GM18861 (cell line): Measurements from ENCODE around the gene GRM1.
A peak's percentile ranks its signal among the peaks of the same experiment; 100 is the strongest.

ENCODE experiments used
- ATAC-seq: cut with Tn5 transposase; IDR thresholded peaks from one replicate; pipeline ENCODE4 v1.9.1; 2021; ENCODE audit not compliant: unreplicated experiment

GRM1 gene

GRCh38 chr6:146361128-146361924 is 332.5 kb downstream of the GRM1 start:
- no peak for ATAC-seq

- ATAC-seq: no peak
These were observed 335.2 kb downstream of the GRM1 start for GRCh38 chr6:146363838-146364607.

GRCh38 chr6:146364816-146365594 is 336.1 kb downstream of the GRM1 start:
- ATAC-seq: no peak

GRCh38 chr6:146367061-146367460 is 338.2 kb downstream of the GRM1 start:
- no peak for ATAC-seq

GRCh38 chr6:146369866-146370265 is 341.0 kb downstream of the GRM1 start:
- ATAC-seq: no peak

- no peak for ATAC-seq
These were observed 352.6 kb downstream of the GRM1 start for GRCh38 chr6:146381486-146381885.

GRCh38 chr6:146388736-146389364 is 360.0 kb downstream of the GRM1 start:
- ATAC-seq: no peak

- ATAC-seq: peak; percentile 61
These were observed 360.9 kb downstream of the GRM1 start for GRCh38 chr6:146389740-146390139.

GRCh38 chr6:146397638-146398037 is 368.8 kb downstream of the GRM1 start:
- ATAC-seq: no peak

GRCh38 chr6:146402476-146402875 is 373.6 kb downstream of the GRM1 start:
- ATAC-seq: no peak

- no peak for ATAC-seq
These were observed 379.7 kb downstream of the GRM1 start for GRCh38 chr6:146408583-146408982.

GRCh38 chr6:146410851-146411595 is 382.2 kb downstream of the GRM1 start:
- ATAC-seq: no peak

GRCh38 chr6:146419576-146419975 is 390.7 kb downstream of the GRM1 start:
- no peak for ATAC-seq

- ATAC-seq: no peak
These were observed 391.4 kb downstream of the GRM1 start for GRCh38 chr6:146420255-146420654.

- ATAC-seq: no peak
These were observed 394.0 kb downstream of the GRM1 start for GRCh38 chr6:146422789-146423375.

GRCh38 chr6:146423452-146423851 is 394.6 kb downstream of the GRM1 start:
- ATAC-seq: no peak

GRCh38 chr6:146426516-146426915 is 397.7 kb downstream of the GRM1 start:
- no peak for ATAC-seq

GRCh38 chr6:146429831-146430230 is 401.0 kb downstream of the GRM1 start:
- ATAC-seq: no peak

- ATAC-seq: no peak
These were observed 405.2 kb downstream of the GRM1 start for GRCh38 chr6:146433881-146434731.
